ENCODE results near the gene MEIKIN. TPM values are rescaled to one million over a fixed set of nuclear protein-coding genes. Genes with fewer than 3 reads are reported as not detected.

MEIKIN gene
- total RNA-seq, 2 donors from 2014 or later, result 0.19 TPM; not detected in 1

DNA sequence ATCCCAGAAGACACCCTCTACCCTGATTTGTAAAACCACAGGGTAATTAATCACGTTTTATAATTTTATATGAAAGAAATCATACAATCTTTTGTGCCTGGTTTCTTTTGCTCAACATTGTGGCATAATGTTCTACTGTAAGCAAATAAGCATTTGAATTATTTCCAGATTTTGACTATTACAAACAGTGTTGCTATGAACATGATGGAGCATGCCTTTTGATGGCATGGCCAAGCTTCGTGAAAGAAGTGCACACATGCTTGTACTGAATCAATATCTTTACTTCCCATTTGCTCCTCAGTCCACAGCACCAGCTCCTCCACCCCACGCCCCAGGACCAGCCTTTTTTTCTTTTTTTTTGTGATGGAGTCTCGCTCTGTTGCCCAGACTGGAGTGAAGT is 36.1 kb upstream of the MEIKIN start:
- no peak overlapping the region for H3K4me3 Mint-ChIP-seq
- H3K4me1 Mint-ChIP-seq (ENCODE audit: low read depth), result peaks cover 16% of the 10 kb centered on the region
- H3K9me3 Mint-ChIP-seq, result no peaks in the 10 kb centered on the region
- ATAC-seq (replicated peaks in 1 of 2) (no peak), DNase-seq (no peak)
- no peaks in the 10 kb centered on the region for H3K27me3 Mint-ChIP-seq (ENCODE audit: low read depth)
- no peak overlapping the region for H3K27ac Mint-ChIP-seq
- no peaks in the 10 kb centered on the region for H3K36me3 Mint-ChIP-seq (ENCODE audit: insufficient read depth in 2 of 2)

DNA sequence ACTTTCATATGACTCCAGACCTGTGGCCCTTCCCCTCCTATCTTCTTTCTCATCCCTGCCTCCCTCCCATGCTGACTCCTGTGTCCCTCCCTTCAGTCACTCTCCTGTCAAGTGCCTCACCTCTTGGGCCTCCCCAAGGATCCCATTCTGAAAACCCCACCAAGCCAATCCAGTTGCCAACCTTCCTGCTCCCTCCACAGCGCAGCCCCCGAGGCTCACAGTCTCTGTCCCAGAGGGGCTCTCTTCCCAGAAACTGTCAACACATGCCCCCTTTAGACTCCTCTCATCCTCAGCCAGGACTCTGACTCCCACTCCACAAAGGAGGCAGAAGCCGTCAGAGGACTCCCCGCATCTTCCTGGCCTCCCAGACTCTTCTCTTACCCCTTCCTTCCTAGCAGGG is 35.2 kb upstream of the MEIKIN start:
- peaks cover 24% of the 10 kb centered on the region for H3K4me1 Mint-ChIP-seq (ENCODE audit: low read depth)
- no peak overlapping the region for H3K27ac Mint-ChIP-seq
- H3K4me3 Mint-ChIP-seq, result no peak overlapping the region
- H3K27me3 Mint-ChIP-seq (ENCODE audit: low read depth), result no peaks in the 10 kb centered on the region
- H3K36me3 Mint-ChIP-seq (ENCODE audit: insufficient read depth in 2 of 2), result no peaks in the 10 kb centered on the region
- H3K9me3 Mint-ChIP-seq, result no peaks in the 10 kb centered on the region
- ATAC-seq (replicated peaks in 1 of 2) (no peak), DNase-seq (no peak)

DNA sequence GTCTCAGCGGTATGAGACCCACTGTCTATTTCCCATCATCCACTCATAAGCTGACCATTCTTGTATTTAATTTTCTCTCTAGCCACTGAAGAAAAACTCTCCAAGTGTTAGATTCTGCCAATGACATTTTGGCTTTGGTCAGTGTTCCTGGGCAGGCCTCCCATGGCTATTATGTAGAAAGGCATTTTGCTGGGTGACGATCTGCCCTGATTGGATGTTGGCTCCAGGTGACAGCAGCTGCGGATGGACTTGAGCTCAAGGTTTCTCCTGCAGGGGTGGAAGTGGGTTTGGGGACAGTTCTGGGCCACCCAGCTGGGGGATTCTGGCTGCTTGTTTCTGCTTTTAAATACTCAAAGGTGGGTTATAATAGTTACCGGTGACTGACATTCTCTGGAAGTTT is 34.4 kb upstream of the MEIKIN start:
- no peak for DNase-seq
- Mint-ChIP-seq H3K27ac (no peak overlapping the region), H3K4me1 (ENCODE audit: low read depth) (peaks cover 33% of the 10 kb centered on the region), H3K27me3 (ENCODE audit: low read depth) (no peaks in the 10 kb centered on the region), H3K9me3 (no peaks in the 10 kb centered on the region), H3K36me3 (ENCODE audit: insufficient read depth in 2 of 2) (peaks cover 0 to 2% of the 10 kb centered on the region in 2 donors), H3K4me3 (no peak overlapping the region)
- ATAC-seq (replicated peaks in 1 of 2), result no peak

DNA sequence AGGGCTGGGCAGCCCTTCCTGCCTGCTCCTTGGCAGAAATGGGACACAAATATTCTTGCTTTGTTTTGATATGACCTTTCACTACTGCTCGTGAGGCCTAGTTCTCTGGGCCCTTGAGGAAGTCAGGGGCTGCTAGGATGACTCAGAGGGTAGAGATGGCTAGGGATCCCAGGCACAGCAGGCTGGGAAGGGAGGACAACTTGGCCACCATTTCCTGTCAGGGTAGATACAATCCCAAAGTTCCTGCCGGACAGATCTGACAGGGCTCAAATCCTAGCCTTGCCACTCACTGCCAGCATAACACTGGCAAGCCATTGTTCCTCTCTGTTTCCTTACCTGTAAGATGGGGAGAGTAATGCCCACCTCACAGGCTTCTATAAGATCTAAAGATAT is 31.7 kb upstream of the MEIKIN start:
- DNase-seq (no peak), ATAC-seq (replicated peaks in 1 of 2) (no peak)
- Mint-ChIP-seq H3K4me1 (ENCODE audit: low read depth) (peaks cover 48% of the 10 kb centered on the region), H3K36me3 (ENCODE audit: insufficient read depth in 2 of 2) (peaks cover 0 to 2% of the 10 kb centered on the region in 2 donors), H3K27ac (no peak overlapping the region), H3K4me3 (no peak overlapping the region), H3K9me3 (no peaks in the 10 kb centered on the region), H3K27me3 (ENCODE audit: low read depth) (no peaks in the 10 kb centered on the region)

DNA sequence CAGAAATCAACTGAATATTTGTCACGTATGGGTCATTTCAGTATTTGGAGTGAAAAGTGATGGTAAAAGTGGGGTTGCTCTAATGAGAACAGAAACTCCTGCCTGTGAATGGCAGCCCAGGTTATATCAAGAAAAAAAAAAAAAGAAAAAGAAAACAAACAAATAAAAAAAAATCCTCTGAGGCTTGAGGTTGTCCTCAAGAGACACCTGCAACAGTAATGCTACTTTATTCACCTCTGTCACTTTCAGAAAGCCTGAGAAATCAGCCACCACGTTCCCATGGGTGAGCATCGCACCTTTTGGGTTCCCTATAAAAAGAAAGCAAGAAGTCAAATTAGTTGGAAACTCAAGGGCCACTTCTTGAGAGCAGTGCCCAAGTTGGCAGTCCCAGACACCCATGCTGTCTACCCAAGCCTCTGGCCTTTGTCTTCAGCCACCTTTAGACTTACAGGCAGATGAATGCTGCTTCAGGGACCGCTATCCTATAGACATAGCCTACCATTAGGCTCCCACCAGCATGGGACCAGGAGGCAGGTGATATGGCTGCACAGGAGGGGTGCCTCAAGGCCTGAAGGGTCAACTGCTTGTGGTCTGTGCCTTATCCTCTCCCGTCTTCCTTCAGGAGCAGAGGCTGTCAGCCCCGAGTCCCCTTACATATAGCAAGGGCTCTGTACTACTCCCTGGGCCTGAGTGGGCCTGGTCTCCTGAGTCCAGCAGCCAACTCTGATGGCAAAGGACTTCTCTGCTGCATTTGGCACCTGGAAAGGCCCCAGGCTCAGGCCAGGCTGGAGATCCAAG is 31.1 kb upstream of the MEIKIN start:
- peaks cover 48% of the 10 kb centered on the region for H3K4me1 Mint-ChIP-seq (ENCODE audit: low read depth)
- DNase-seq, result no peak
- no peak for ATAC-seq (replicated peaks in 1 of 2)
- H3K4me3 Mint-ChIP-seq, result no peak overlapping the region
- no peaks in the 10 kb centered on the region for H3K27me3 Mint-ChIP-seq (ENCODE audit: low read depth)
- H3K27ac Mint-ChIP-seq, result no peak overlapping the region
- peaks cover 0 to 2% of the 10 kb centered on the region in 2 donors for H3K36me3 Mint-ChIP-seq (ENCODE audit: insufficient read depth in 2 of 2)
- no peaks in the 10 kb centered on the region for H3K9me3 Mint-ChIP-seq

DNA sequence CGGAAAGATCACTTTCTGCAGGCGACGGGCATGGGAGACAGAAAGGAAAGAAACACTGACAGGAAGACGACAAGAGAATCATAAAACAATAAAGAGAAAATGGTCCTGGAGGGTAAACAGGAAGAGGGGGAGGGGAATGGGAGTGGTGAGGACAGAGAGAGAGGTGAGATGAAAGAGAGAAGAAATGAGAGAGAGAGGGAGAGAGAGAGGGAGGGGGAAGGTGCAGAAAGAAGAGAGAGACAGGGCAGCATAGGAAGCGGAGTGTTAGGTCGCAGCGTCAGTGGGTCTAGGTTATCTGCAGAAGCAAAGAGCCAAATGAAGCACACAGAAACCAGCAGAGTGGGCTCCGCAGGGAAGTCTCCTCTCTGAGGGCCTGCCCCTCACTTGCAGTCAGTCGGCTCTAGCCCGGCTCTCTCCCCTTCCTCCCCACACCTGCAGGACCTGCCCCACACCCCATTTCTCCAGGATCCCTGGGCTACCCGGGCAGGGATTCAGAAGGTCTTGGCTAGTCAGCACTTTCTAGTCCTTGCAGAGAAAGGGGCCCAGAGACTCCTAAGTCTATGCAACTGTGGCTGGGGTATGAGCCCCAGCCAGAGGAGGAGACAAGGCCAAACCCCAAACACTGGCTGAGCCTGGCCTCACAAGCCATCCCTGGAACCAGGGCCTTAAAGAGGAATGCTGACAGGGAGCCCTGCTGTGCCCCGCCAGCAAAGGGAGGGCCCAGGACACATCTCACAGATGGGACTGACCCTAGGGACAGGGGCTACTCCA is 29.7 kb upstream of the MEIKIN start:
- DNase-seq, result peak in 1 of 2 donors; percentile 17
- peak overlapping the region; percentile 93 for H3K27ac Mint-ChIP-seq
- peaks cover 0 to 2% of the 10 kb centered on the region in 2 donors for H3K36me3 Mint-ChIP-seq (ENCODE audit: insufficient read depth in 2 of 2)
- H3K27me3 Mint-ChIP-seq (ENCODE audit: low read depth), result no peaks in the 10 kb centered on the region
- H3K4me3 Mint-ChIP-seq, result peak overlapping the region; percentile 78 to 81
- peaks cover 48% of the 10 kb centered on the region for H3K4me1 Mint-ChIP-seq (ENCODE audit: low read depth)
- no peaks in the 10 kb centered on the region for H3K9me3 Mint-ChIP-seq
- peak; percentile 51 to 65 for ATAC-seq (replicated peaks in 1 of 2)

DNA sequence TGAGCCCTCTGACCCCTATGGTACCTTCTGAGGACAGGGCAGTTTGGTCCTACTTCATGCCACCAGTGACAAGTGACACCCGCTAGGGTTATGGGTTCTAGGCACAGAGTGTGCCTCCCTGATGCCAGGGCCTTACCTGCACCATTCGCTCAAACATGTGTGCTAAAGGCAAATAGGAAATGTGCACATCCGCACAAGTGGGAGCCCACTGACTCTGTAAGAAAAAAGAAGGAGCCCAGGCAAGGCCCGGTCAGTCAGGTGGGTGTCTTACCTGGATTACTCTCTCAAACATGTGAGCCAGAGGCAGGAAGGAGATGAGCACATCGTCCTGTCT is 29.1 kb upstream of the MEIKIN start:
- Mint-ChIP-seq H3K4me1 (ENCODE audit: low read depth) (peaks cover 48% of the 10 kb centered on the region), H3K27ac (peak overlapping the region; percentile 93), H3K4me3 (peak overlapping the region; percentile 78 to 81), H3K27me3 (ENCODE audit: low read depth) (no peaks in the 10 kb centered on the region), H3K9me3 (no peaks in the 10 kb centered on the region), H3K36me3 (ENCODE audit: insufficient read depth in 2 of 2) (peaks cover 0 to 2% of the 10 kb centered on the region in 2 donors)
- ATAC-seq (replicated peaks in 1 of 2) (peak; percentile 24 to 40), DNase-seq (no peak)

DNA sequence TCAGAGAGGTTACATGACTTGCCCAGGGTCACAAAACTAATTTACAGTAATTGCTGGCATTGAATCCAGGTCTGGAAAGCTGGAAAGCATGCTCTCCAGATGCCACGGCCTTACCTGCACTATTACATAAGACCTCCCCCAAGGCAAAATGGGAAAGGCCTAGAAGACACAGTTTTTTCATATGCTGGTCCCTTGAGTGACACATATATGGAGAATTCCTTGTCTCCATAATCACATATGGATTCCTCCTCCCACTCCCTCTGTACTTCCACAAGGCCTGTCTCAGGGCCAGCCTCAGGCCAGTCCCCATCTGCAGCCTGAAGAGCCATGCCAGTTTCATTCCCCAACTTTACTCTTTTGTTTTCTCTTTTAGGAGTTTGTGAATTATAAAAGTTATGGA is 28.6 kb upstream of the MEIKIN start:
- no peak overlapping the region for H3K4me3 Mint-ChIP-seq
- peaks cover 48% of the 10 kb centered on the region for H3K4me1 Mint-ChIP-seq (ENCODE audit: low read depth)

DNA sequence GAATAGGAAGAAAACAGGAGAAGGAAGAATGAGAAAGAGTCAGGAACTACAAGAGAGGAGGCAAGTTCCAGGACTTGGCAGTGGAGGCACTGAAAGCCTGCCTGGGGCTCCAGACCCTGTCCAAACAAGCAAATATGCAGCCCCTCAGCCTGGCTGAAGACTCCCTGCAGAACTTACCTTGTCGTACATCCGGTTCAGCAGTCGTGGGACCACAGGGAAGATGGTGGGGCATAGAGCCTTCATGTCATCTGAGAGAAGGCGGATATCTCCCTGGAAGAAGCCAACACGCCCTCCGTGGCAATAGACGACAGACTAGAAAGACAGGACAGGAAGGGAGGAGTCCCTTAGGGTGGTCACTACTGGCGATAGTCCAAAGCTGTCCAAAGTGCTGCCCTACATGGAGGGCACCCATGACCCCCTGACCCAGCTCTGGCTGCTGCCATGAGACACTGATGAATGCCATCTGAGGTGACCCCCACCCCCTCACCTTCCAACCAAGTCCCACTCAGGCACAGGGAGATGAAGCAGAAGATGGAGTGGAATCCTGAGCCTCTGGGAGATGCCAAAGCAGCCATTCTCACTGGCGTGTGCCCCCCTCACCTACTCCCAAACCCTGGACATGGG is 27.7 kb upstream of the MEIKIN start:
- Mint-ChIP-seq H3K27me3 (ENCODE audit: low read depth) (no peaks in the 10 kb centered on the region), H3K36me3 (ENCODE audit: insufficient read depth in 2 of 2) (peaks cover 0 to 2% of the 10 kb centered on the region in 2 donors), H3K4me3 (no peak overlapping the region), H3K4me1 (ENCODE audit: low read depth) (peaks cover 48% of the 10 kb centered on the region), H3K9me3 (no peaks in the 10 kb centered on the region), H3K27ac (no peak overlapping the region)
- DNase-seq (no peak), ATAC-seq (replicated peaks in 1 of 2) (no peak)

More for the DNA sequence above, 28.6 kb upstream of the MEIKIN start:
- H3K27ac Mint-ChIP-seq, result no peak overlapping the region
- H3K27me3 Mint-ChIP-seq (ENCODE audit: low read depth), result no peaks in the 10 kb centered on the region
- ATAC-seq (replicated peaks in 1 of 2) (no peak), DNase-seq (no peak)
- H3K9me3 Mint-ChIP-seq, result no peaks in the 10 kb centered on the region
- peaks cover 0 to 2% of the 10 kb centered on the region in 2 donors for H3K36me3 Mint-ChIP-seq (ENCODE audit: insufficient read depth in 2 of 2)

DNA sequence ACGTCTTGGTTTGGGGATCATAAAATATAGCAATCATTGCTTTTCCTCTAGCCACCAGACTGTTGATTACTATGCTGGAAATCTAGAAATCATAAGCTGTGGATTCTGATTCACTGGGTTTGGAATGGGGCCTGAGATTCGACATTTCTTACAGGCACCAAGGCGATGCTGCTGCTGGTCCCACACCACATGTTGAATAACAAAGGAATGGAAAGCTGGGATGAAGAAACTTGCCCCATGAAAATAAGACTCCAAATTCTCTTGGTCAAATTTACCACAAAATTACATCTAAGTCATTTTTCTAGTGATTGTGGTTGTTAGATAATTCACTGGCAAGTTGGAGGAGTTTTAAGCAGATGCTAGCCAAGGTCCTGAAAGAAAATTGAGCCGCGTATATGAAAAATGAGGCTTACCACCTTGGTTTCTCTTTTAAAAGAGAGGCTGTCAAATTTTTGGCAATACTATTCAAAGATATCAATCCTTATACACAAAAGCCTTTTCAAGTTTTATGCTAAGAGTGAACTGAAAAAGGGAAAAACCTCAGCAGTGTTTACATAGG is 23.0 kb upstream of the MEIKIN start:
- Mint-ChIP-seq H3K27ac (no peak overlapping the region), H3K36me3 (ENCODE audit: insufficient read depth in 2 of 2) (no peaks in the 10 kb centered on the region), H3K27me3 (ENCODE audit: low read depth) (no peaks in the 10 kb centered on the region), H3K4me1 (ENCODE audit: low read depth) (peaks cover 1% of the 10 kb centered on the region), H3K4me3 (no peak overlapping the region), H3K9me3 (no peaks in the 10 kb centered on the region)
- no peak for DNase-seq
- ATAC-seq (replicated peaks in 1 of 2), result no peak

DNA sequence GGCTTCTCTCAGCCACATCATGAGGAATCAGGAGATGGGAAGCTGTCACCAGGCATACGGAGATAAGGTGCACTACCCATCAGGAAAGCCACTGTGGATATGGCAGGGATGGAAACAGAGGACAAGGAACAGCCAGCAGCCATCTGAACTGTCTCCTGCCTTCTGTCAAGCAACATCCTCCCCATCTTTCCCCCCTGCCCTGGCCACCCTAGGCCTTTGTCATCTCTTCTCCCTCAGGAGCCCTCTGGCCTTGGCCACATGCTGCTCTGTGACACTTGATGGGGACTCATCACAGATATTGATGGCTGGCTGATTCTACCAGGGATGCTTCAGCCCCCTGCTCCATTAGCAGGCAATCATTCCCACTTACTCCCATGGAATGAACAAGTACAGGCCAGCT is 21.1 kb upstream of the MEIKIN start:
- Mint-ChIP-seq H3K4me3 (no peak overlapping the region), H3K27ac (no peak overlapping the region), H3K27me3 (ENCODE audit: low read depth) (no peaks in the 10 kb centered on the region), H3K4me1 (ENCODE audit: low read depth) (no peaks in the 10 kb centered on the region), H3K36me3 (ENCODE audit: insufficient read depth in 2 of 2) (no peaks in the 10 kb centered on the region), H3K9me3 (no peaks in the 10 kb centered on the region)
- ATAC-seq (replicated peaks in 1 of 2) (no peak), DNase-seq (no peak)

DNA sequence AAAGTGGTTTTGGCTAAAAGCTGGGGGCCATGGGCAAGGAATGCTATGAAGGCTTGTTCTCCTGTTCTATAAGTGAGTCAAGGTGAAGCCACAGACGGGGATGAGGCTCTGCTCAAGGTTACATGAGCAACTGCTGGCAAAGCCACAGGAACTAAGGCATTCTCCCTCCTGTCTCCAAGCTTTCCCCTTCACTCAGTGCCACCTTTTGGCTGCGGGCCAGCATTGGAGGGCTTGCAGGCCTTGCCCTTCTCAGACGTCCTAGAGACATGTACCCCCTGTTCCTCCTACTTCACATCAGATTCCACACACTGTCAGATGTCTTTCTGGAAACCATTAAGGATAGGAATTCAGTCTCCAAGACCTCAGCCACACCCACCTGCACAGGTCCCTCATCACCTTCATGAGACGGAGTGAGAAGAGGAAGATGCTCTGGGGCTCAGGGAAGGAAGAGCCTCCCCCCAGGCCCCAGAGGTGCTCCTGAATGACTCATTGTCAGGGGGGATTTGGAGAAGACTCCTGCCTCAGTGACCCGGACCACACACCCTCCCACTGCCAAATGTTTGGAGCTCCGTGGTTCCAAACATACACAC is 20.5 kb upstream of the MEIKIN start:
- Mint-ChIP-seq H3K27me3 (ENCODE audit: low read depth) (no peaks in the 10 kb centered on the region), H3K4me3 (no peak overlapping the region), H3K4me1 (ENCODE audit: low read depth) (no peaks in the 10 kb centered on the region), H3K36me3 (ENCODE audit: insufficient read depth in 2 of 2) (no peaks in the 10 kb centered on the region), H3K9me3 (no peaks in the 10 kb centered on the region), H3K27ac (no peak overlapping the region)
- DNase-seq (no peak), ATAC-seq (replicated peaks in 1 of 2) (no peak)

DNA sequence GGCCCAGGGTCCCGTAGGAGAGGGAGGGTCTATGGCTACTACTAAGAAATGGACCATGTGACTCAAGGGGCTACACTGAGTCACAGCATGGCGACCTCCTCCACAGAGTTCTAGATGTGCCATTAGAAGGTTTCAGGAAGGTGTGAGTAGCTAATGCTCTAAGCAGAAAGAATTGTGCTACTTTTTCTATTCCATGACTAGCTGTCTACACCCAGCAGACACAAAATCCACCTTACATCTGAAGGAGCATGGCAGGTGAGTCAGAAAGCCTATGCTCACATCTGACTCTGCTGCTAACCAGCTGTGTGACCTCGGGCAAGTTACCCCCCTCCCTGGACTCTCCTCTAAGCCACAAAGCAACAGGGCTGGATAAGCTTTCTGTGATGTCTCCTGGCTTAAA is 14.4 kb upstream of the MEIKIN start:
- ATAC-seq (replicated peaks in 1 of 2) (peak; percentile 74 to 82), DNase-seq (no peak)
- Mint-ChIP-seq H3K36me3 (ENCODE audit: insufficient read depth in 2 of 2) (no peaks in the 10 kb centered on the region), H3K4me1 (ENCODE audit: low read depth) (peaks cover 14% of the 10 kb centered on the region), H3K4me3 (no peak overlapping the region), H3K27ac (no peak overlapping the region), H3K27me3 (ENCODE audit: low read depth) (no peaks in the 10 kb centered on the region), H3K9me3 (no peaks in the 10 kb centered on the region)

Measured in activated T-cell treated with anti-CD3 and anti-CD28 coated beads, Interleukin-2, amount 50 U/mL, for 72 hours (primary cell).